ENCODE data around the gene SLC39A11. TPM values are rescaled to one million over a fixed set of nuclear protein-coding genes. Genes with fewer than 3 reads are reported as not detected.

Gene SLC39A11
- total and polyA plus RNA-seq, 4 donors, result 18.9 to 44.9 (median 28.2) TPM

GRCh38 chr17:72659811-72660210 lies 432.7 kb downstream of the SLC39A11 start:
- Histone ChIP-seq H3K27ac (ENCODE audit: low read depth in 1 of 2, low read length in 2 of 2) (no peak overlapping the region), H3K4me3 (ENCODE audit: low read depth in 1 of 3, low read length in 3 of 3) (no peak overlapping the region), H3K9me3 (ENCODE audit: control insufficient read depth in 4 of 4, low read length in 3 of 4) (no peaks in the 10 kb centered on the region), H3K27me3 (ENCODE audit: control insufficient read depth in 4 of 4, insufficient read depth in 4 of 4, low read length in 3 of 4) (no peaks in the 10 kb centered on the region), H3K9ac (ENCODE audit: low read depth in 1 of 2, low read length in 2 of 2) (no peak overlapping the region), H3K4me1 (ENCODE audit: control insufficient read depth in 4 of 4, insufficient read depth in 4 of 4, low read length in 3 of 4) (no peaks in the 10 kb centered on the region), H3K36me3 (ENCODE audit: control insufficient read depth in 4 of 4, insufficient read depth in 3 of 4, low read depth in 1 of 4, low read length in 3 of 4) (no peaks in the 10 kb centered on the region)
- 73% methylated on average over 4 of the region's 4 CpGs for WGBS
- TF ChIP-seq FOXA1 (IDR thresholded peaks at IDR 0.05) (no peak), JUND (IDR thresholded peaks at IDR 0.05) (no peak), HNF4G (IDR thresholded peaks at IDR 0.05) (no peak), SP1 (IDR thresholded peaks at IDR 0.05) (no peak), RXRA (IDR thresholded peaks at IDR 0.05) (no peak), YY1 (IDR thresholded peaks at IDR 0.05) (no peak), ZBTB33 (IDR thresholded peaks at IDR 0.05) (no peak), HNF4A (conservative IDR thresholded peaks at IDR 0.05) (no peak), REST (IDR thresholded peaks at IDR 0.05) (no peak), RAD21 (IDR thresholded peaks at IDR 0.05) (no peak), CTCF (IDR thresholded peaks at IDR 0.05; ENCODE audit: low read depth, low read length, missing input control) (no peak), FOXA2 (IDR thresholded peaks at IDR 0.05) (no peak), EGR1 (IDR thresholded peaks at IDR 0.05; ENCODE audit: low read depth in 2 of 2) (no peak), TAF1 (conservative IDR thresholded peaks at IDR 0.05) (no peak), ATF3 (IDR thresholded peaks at IDR 0.05) (no peak)
- no peak for DNase-seq (ENCODE audit: low spot score)

- no peak overlapping the region for H3K9ac ChIP-seq (ENCODE audit: low read depth in 1 of 2, low read length in 2 of 2)
- no peaks in the 10 kb centered on the region for H3K27me3 ChIP-seq (ENCODE audit: control insufficient read depth in 4 of 4, insufficient read depth in 4 of 4, low read length in 3 of 4)
- H3K4me1 ChIP-seq (ENCODE audit: control insufficient read depth in 4 of 4, insufficient read depth in 4 of 4, low read length in 3 of 4), result no peaks in the 10 kb centered on the region
- no peak overlapping the region for H3K4me3 ChIP-seq (ENCODE audit: low read depth in 1 of 3, low read length in 3 of 3)
- no peak overlapping the region for H3K27ac ChIP-seq (ENCODE audit: low read depth in 1 of 2, low read length in 2 of 2)
- no peak for DNase-seq (ENCODE audit: low spot score)
- H3K9me3 ChIP-seq (ENCODE audit: control insufficient read depth in 4 of 4, low read length in 3 of 4), result no peaks in the 10 kb centered on the region
- TF ChIP-seq HNF4A (conservative IDR thresholded peaks at IDR 0.05), result no peak
- no peak for TF ChIP-seq NR2F2 (IDR thresholded peaks at IDR 0.05)
- no peaks in the 10 kb centered on the region for H3K36me3 ChIP-seq (ENCODE audit: control insufficient read depth in 4 of 4, insufficient read depth in 3 of 4, low read depth in 1 of 4, low read length in 3 of 4)
- WGBS, result 88% methylated on average over 5 of the region's 5 CpGs
These were observed 433.8 kb downstream of the SLC39A11 start for GRCh38 chr17:72658675-72659074.
